ENCODE measurements around the gene CRMP1.

DNA sequence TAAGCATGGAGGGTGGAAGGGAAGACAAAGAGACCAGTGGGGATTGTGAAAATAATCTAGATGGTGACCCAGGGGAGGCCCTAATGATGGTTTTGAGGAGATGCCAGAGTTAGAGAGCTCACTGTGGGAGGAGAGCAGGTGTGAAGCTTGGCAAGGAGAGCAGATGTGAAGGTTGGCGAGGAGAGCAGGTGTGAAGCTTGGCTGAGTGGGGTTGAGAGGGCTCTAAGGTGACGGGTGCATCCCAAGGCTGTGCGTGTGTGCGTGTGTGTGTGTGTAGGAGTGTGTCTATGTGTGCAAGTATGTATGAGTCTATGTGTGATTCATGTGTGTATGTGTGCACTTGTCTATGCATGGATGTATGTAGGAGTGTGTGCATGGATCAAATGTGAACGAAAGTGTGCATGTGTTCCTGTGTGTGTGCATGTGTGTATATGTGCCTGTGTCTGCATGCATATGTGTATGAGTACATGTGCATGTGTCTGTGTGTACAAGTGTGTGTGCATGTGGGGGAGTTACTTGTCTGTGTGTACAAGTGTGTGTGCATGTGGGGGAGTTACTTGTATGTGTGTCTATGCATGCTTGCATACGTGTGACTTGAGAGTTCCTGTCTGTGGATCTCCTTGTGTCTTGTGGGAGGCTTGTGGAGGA is 109.9 kb downstream of the CRMP1 start:
- TF ChIP-seq, protein P1, sequence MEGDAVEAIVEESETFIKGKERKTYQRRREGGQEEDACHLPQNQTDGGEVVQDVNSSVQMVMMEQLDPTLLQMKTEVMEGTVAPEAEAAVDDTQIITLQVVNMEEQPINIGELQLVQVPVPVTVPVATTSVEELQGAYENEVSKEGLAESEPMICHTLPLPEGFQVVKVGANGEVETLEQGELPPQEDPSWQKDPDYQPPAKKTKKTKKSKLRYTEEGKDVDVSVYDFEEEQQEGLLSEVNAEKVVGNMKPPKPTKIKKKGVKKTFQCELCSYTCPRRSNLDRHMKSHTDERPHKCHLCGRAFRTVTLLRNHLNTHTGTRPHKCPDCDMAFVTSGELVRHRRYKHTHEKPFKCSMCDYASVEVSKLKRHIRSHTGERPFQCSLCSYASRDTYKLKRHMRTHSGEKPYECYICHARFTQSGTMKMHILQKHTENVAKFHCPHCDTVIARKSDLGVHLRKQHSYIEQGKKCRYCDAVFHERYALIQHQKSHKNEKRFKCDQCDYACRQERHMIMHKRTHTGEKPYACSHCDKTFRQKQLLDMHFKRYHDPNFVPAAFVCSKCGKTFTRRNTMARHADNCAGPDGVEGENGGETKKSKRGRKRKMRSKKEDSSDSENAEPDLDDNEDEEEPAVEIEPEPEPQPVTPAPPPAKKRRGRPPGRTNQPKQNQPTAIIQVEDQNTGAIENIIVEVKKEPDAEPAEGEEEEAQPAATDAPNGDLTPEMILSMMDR (IDR thresholded peaks at IDR 0.05; ENCODE audit: borderline replicate concordance, extremely low read depth, low read length, poor library complexity, severe bottlenecking), result no peak
- TF ChIP-seq EZH2 (IDR thresholded peaks at IDR 0.05; ENCODE audit: borderline replicate concordance, low read depth, low read length, severe bottlenecking), result no peak
